HCT116 (cell line): ENCODE data around the gene TENM4.

ENCODE experiments used
- EZH2 ChIP-seq: fragments of 200-600 bp; sonication (generic); IDR thresholded peaks from 2 replicates; pipeline ENCODE4 v1.6.1; 2017; ENCODE audit warnings: antibody characterized with exemption, mixed run types
- POLR2A ChIP-seq: IDR thresholded peaks from 2 replicates; pipeline ENCODE4 v1.7.0; 2011; ENCODE audit warnings: borderline replicate concordance; ENCODE audit not compliant: insufficient read depth, insufficient read length; ENCODE audit errors: extremely low read depth
- POLR2AphosphoS5 ChIP-seq: IDR thresholded peaks from 2 replicates; pipeline ENCODE4 v1.6.1; 2011; ENCODE audit warnings: mild to moderate bottlenecking, low read depth, low read length, moderate library complexity
- ZNF274 ChIP-seq: fragments of 200-500 bp; sonication (Bioruptor generic); IDR thresholded peaks from 2 replicates; pipeline ENCODE4 v1.6.1; 2014; ENCODE audit warnings: mild to moderate bottlenecking, low read depth, low read length, inconsistent platforms
- TF ChIP-seq, protein P1 (sequence below): IDR thresholded peaks from 2 replicates; pipeline ENCODE4 v1.6.1; 2012; ENCODE audit warnings: low read depth
- TF ChIP-seq, protein P2 (sequence below), 3 experiments: fragments of 200-600 bp in 1 of 3; sonication (generic) in 1 of 3; IDR thresholded peaks in 2 of 3; conservative IDR thresholded peaks in 1 of 3; 2 replicates each; pipeline ENCODE4 v1.5.1; 2012 to 2017; ENCODE audit warnings: low read depth in 2 of 3, low read length in 2 of 3, antibody characterized with exemption in 1 of 3, borderline replicate concordance in 1 of 3, control low read depth in 1 of 3, mild to moderate bottlenecking in 1 of 3, mixed read lengths in 1 of 3, mixed run types in 1 of 3, moderate library complexity in 1 of 3; ENCODE audit not compliant: insufficient read depth in 1 of 3

DNA sequence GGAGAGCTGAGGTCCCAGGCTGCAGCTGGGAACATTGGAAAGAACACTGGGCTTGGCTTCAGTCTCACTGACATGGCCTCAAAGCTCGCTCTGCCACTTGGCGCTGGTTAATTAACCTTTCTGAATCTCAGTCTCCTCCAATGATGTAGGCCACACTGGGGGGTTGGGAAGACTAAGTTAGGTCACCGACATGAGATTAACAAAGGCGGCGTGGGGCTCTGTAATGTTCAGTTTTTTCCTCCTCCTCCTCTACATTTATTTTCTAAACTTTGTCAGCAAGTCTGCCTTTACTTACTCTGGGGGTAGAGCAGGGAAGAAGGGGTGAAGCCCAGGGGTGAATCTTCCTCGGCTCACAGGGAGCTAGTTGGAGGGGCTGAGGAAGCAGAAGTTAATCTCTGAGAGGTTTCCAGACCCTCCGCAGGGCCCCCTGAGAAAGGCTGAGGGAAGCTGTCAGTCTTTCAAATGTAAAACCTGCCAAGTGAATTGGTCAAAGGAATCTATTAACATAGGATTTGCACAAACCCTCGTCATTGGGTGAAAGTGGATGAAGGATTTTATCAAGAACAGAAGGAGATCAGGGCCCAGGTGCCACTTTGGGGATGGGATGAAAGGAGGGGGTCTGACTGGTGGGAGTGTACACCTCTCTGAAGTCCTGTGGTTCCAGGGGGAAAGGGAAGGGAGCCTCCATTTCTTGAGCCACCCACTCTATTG, 32.1 kb upstream of the TENM4 start:
- TF ChIP-seq, protein P1, sequence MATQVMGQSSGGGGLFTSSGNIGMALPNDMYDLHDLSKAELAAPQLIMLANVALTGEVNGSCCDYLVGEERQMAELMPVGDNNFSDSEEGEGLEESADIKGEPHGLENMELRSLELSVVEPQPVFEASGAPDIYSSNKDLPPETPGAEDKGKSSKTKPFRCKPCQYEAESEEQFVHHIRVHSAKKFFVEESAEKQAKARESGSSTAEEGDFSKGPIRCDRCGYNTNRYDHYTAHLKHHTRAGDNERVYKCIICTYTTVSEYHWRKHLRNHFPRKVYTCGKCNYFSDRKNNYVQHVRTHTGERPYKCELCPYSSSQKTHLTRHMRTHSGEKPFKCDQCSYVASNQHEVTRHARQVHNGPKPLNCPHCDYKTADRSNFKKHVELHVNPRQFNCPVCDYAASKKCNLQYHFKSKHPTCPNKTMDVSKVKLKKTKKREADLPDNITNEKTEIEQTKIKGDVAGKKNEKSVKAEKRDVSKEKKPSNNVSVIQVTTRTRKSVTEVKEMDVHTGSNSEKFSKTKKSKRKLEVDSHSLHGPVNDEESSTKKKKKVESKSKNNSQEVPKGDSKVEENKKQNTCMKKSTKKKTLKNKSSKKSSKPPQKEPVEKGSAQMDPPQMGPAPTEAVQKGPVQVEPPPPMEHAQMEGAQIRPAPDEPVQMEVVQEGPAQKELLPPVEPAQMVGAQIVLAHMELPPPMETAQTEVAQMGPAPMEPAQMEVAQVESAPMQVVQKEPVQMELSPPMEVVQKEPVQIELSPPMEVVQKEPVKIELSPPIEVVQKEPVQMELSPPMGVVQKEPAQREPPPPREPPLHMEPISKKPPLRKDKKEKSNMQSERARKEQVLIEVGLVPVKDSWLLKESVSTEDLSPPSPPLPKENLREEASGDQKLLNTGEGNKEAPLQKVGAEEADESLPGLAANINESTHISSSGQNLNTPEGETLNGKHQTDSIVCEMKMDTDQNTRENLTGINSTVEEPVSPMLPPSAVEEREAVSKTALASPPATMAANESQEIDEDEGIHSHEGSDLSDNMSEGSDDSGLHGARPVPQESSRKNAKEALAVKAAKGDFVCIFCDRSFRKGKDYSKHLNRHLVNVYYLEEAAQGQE: no peak
- TF ChIP-seq, protein P2, sequence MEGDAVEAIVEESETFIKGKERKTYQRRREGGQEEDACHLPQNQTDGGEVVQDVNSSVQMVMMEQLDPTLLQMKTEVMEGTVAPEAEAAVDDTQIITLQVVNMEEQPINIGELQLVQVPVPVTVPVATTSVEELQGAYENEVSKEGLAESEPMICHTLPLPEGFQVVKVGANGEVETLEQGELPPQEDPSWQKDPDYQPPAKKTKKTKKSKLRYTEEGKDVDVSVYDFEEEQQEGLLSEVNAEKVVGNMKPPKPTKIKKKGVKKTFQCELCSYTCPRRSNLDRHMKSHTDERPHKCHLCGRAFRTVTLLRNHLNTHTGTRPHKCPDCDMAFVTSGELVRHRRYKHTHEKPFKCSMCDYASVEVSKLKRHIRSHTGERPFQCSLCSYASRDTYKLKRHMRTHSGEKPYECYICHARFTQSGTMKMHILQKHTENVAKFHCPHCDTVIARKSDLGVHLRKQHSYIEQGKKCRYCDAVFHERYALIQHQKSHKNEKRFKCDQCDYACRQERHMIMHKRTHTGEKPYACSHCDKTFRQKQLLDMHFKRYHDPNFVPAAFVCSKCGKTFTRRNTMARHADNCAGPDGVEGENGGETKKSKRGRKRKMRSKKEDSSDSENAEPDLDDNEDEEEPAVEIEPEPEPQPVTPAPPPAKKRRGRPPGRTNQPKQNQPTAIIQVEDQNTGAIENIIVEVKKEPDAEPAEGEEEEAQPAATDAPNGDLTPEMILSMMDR (IDR thresholded peaks at IDR 0.05 in 2 of 3, conservative IDR thresholded peaks at IDR 0.05 in 1 of 3; ENCODE audit: borderline replicate concordance in 1 of 3, insufficient read depth in 1 of 3, low read depth in 2 of 3, low read length in 2 of 3): no peak
- TF ChIP-seq ZNF274 (no peak), EZH2 (no peak), POLR2A (no peak), POLR2AphosphoS5 (no peak)
